ENCODE data around the gene RNF169.
A peak's percentile ranks its signal among the peaks of the same experiment; 100 is the strongest.
"Not testable (repeated sequence)": the region's sequence is repeated elsewhere in the genome, so short reads cannot be mapped to it uniquely, and the experiment has no call there.

RNF169 gene

GRCh38 chr11:74730571-74731260, 17.9 kb upstream of the RNF169 start:
- no peak for DNase-seq

DNA sequence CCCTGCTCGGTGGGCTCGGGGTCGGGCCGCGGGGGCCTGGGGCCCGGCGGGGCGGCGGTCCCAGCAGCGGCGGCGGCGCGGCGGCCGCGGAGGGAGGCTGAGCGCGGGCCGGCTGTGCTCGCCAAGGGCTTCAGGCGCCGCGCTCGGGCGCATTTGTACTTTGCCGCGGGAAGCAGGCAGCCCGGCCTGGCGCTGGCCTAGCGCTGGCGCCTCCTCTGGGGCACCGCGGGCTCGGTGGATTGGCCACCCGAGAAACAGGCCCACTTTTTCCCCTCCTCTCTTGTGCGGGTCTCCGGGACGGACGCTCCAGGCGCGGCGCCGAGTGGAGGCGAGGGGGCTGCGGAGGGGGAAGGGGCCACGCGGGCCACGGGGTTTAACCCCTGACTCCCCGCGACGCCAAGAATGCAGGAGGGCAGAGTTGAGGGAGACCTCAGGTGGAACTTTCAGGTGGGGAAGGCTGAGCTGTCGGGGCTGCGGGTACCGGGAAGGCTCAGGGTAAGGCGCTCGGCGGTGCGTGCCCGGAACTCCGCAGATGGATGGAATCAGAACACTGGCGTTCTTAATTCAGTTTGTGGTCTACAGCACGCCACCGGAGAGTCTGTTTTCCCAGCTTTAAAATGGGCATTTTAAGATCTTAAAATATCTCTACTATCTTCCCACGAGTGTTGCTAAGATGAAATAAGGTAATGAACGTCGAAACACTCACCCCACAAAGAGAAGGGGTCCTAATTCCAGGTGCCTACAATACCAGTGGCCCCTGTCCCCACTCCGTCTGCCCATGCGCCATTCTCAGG, 17.2 kb upstream of the RNF169 start, which contains the start of gene CHRDL2:
Gene CHRDL2, minus strand, starts transcription at position 126 of the 794 bp plus-strand sequence. CDS start 538 bp downstream, outside the sequence.
- no peak for DNase-seq

DNA sequence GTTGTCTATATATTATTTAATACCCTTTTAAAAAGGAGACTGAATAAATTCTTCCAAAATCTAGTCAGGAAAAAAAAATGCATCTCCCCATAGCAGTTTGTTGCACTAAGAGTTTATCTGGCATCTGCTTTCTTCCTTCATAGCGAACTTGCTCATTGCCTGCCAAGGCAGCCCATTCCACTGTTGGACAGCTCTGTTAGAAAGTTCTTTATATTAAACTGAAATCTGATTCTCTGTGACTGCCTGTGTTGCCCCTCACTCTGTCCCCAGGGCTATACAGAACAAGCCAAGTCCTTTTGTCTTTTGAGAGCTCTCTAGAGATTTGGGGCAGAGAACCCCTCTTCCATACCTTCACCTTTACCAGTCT, 14.1 kb upstream of the RNF169 start:
- DNase-seq = no peak

- DNase-seq = no peak
These were observed 13.2 kb upstream of the RNF169 start for GRCh38 chr11:74735365-74735928.

DNA sequence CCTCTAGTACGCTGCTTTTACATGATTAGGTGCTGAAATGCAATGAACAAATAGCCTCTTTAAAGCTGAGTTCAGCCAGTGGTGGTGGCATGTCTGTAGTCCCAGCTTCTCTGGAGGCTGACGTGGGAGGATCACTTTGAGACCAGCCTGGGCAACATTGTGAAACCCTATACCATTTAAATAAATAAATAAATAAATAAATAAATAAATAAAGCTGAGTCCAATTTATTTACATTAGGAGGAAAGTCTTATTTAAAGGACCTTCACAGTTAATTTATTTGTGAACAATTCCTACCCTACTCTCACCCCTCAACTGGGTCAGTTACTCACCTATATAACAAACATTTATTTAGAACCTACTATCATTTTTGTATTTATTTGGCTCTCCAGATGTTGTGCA, 12.6 kb upstream of the RNF169 start:
- no peak for DNase-seq

DNA sequence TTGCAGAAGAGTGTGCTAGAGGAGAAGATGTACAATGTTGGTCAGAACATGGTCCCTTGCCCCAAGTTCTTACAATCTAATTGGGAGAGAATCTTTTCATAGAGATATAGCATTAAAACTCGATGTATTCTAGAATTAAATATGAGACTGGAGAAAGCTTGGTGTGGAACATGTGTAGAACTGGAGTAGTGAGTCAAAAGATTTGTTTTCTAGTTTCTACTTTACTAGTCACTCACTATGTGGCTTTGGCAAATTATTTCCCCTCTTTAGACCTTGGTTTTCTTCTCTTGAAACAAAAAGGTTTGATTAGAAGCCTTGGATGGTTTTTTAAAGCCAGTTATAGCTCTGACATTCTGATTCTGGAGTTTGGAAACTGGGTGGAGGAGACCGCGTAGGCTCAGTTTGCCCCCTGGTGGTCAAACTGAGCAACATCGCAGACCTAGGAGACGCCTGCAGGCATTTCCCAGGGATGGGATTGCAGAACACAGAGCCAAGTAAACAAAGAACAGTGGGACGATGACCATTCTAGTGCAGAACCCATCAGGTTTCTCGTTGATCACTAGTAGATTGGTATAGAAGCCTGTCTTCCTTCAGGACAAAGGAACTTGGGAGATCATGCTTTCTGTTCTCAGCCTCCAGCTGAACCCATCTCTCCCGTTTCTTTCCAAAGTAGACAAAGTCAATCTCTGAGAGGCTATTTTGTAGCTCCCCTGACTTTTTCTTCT, 8.9 kb upstream of the RNF169 start:
- DNase-seq = peak; percentile 7

DNA sequence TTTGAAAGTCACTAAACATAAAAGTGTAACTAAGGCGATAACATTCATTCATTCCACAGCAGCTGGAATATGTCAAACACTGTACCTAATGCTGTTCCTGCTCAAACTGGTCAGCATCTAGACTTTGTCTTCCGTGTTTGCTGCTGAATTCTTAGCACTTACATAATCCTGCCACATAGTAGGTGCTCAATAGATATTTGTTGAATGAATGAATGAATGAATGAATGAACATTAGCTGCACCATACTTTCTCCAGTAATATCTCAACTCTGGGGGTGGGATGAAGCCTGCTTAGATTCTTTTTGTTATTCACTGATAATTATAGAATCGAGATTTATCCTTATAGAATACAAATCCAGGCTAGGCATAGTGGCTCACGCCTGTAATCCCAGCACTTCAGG, 6.6 kb upstream of the RNF169 start:
- no peak for DNase-seq

- no peak for DNase-seq
These were observed 5.0 kb upstream of the RNF169 start for GRCh38 chr11:74743640-74744039.

- DNase-seq = no peak
These were observed 4.4 kb upstream of the RNF169 start for GRCh38 chr11:74744277-74744676.

DNA sequence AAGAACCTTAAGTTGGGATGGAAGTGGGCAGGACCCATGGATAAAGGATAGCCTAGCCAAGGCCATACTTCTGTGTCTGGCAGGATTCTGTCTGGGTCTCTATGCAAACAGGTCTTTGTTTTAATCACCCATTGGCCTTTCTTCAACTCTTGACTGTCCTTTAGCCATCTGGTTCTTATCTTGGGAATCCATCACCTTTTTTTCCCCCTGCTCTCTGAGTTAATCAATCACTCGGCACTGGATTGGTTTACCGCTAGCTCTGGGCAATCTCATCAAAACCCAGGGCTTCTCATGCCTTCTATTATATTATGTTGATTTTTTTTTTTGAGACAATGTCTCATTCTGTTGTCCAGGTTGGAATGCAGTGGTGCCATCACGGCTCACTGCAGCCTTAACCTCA, 1.8 kb upstream of the RNF169 start:
- no peak for DNase-seq

DNA sequence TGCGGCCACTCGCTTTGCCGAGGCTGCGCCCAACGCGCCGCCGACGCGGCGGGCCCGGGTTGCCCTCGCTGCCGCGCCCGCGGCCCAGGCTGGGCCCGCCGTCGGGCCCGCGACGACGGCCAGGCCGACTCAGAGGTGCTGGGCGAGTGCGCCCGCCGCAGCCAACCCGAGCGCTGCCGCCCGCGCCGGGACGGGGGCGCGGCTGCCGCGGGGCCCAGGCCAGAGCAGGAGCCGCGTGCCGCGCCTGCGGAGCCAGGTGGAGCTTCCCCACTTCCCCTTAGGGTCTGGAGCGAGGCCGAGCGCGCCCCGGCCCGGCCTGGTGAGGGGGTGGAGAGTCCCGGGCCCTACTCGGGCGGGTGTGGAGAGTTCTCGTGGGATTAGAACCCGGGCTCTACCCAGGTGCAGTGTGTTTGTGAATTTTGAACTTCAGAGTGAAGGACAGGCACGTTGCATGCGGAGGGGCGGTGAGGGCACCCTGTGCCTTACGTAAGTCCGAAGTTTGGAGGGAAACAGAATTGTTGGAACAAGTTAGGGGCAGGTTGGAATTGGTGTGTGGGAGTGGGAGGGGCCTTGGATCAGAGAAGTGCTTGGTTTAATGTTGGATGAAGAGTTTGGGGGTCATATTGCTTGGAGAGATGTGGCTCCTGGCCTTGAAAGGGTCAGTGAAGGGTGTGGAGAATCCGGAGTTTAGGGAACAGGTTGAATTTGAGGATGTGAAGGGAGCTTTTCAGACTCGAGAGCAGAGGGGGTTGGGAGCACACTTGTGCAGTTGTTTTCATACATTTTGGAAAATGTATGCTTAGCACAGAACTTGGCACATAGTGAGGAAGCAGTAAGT, 697 bp downstream of the RNF169 start:
- DNase-seq = peak; percentile 39

- DNase-seq = no peak
These were observed 1.3 kb downstream of the RNF169 start for GRCh38 chr11:74749965-74750296.

- DNase-seq = not testable (repeated sequence)
These were observed 1.9 kb downstream of the RNF169 start for GRCh38 chr11:74750598-74750997.

- DNase-seq = no peak
These were observed 2.7 kb downstream of the RNF169 start for GRCh38 chr11:74751303-74751702.

DNA sequence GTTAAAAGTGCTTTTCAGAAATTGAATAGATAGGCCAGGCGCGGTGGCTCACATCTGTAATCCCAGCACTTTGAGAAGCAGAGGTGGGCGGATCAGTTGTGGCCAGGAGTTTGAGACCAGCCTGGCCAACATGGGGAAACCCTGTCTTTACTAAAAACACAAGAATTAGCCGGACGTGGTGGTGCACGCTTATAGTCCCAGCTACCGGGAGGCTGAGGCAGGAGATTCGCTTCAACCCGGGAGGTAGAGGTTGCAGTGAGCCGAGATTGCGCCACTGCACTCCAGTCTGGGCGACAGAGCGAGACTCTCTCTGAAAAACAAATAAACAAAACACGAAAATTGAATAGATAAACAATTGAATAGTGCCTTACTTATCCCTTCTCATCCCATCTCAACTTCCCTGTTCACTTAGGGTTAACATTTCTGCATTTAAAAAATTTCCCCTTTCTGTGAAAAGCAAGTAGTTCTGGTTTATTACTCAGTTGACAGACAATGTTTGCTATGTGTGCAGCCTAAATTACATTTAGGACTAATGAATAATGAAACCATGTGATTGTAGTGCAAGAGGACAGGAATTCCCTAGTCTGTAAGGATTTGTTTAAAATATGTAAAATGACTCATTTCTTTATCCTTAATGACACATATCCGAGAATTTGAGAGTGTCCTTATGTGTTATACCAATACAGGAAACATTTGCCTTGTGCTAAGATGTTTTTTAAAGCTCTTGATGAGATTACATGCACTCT, 6.0 kb downstream of the RNF169 start:
- no peak for DNase-seq

- no peak for DNase-seq
These were observed 6.8 kb downstream of the RNF169 start for GRCh38 chr11:74755395-74755995.

DNA sequence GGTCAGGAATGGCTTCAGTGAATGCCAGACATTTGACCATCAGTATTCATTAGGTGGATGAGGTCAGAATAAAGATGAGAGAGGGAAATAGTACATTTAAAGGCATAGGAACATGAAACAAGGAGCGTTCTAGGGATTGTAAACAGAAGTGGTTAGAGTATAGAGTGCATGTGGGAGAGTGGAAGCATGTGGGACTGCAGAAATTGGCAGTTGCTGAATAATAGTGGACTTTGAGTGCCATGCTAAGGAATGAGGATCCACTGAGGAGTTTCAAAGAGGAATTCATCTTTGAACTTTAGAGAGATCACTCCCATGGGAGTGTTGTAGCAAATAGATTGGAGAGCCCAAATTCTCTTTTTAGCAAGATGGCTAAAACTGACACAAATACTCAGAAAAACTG, 7.9 kb downstream of the RNF169 start:
- DNase-seq = no peak

DNA sequence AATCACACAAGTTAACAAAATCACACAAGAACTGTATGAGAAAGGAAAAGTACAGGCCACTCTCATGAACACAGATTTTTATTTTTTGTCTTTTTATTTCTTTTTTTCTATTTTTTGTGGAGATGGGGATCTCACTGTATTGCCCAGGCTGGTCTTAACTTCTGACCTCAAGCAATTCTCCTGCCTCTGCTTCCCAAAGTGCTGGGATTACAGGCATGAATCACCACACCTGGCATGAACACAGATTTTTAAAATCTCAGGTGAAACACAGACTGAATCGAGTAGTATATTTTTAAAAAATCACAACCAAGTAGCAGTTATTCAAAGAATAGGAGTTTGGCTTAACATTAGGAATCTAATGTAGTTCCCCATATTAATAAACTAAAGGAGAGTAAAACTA, 18.3 kb downstream of the RNF169 start:
- DNase-seq = no peak

- not testable (repeated sequence) for DNase-seq
These were observed 19.6 kb downstream of the RNF169 start for GRCh38 chr11:74768172-74768651.

- no peak for DNase-seq
These were observed 20.5 kb downstream of the RNF169 start for GRCh38 chr11:74769055-74769707.

DNA sequence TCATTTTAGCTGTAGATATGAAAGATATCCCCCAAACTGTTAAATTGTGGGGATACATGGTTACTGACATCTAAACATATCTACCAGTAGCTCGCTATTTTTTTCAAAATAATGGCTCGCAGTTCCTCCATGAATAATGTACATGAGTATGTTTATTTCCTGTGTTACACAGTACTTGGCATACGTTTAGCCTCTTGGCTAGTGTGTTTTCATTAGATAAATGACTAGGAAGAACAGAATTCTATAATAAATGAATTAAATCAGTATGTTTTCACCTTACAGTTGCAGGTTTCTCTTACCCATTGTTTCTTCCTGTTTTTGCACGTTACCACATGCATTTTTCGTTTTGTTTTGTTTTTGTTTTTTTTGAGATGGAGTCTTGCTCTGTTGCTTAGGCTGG, 21.8 kb downstream of the RNF169 start:
- no peak for DNase-seq

Data from NK-92 treated with Interleukin-12 subunit alpha and Interleukin-12 subunit beta, amount 100 ng/mL, for 24 hours (cell line).